ENCODE measurements around the gene PID1.

DNA sequence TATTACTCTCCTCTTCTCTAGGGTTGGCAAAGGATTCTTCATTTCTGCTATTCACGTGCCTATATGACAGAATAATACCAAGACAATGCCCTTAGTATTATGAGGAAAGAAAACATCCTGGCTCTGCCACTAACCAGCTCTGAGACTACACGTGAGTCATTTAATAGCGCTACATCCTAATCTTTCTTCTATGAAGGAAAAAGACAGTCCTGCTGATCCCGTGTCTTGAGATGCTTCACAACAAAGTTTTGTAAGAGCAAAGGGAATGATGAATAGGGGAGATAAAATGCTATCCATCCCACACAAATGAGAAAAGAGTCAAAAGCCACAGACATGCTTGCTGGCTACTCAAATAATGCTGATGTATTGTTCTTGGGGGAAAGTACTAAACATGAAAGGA lies 152.8 kb downstream of the PID1 start:
- TF ChIP-seq, protein P1, sequence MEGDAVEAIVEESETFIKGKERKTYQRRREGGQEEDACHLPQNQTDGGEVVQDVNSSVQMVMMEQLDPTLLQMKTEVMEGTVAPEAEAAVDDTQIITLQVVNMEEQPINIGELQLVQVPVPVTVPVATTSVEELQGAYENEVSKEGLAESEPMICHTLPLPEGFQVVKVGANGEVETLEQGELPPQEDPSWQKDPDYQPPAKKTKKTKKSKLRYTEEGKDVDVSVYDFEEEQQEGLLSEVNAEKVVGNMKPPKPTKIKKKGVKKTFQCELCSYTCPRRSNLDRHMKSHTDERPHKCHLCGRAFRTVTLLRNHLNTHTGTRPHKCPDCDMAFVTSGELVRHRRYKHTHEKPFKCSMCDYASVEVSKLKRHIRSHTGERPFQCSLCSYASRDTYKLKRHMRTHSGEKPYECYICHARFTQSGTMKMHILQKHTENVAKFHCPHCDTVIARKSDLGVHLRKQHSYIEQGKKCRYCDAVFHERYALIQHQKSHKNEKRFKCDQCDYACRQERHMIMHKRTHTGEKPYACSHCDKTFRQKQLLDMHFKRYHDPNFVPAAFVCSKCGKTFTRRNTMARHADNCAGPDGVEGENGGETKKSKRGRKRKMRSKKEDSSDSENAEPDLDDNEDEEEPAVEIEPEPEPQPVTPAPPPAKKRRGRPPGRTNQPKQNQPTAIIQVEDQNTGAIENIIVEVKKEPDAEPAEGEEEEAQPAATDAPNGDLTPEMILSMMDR (IDR thresholded peaks at IDR 0.05): no peak
- TF ChIP-seq RAD21 (IDR thresholded peaks at IDR 0.05; ENCODE audit: low read length) (no peak), YY1 (IDR thresholded peaks at IDR 0.05; ENCODE audit: low read depth) (no peak), SIN3A (IDR thresholded peaks at IDR 0.05; ENCODE audit: borderline replicate concordance, low read depth, low read length) (no peak), NFIC (IDR thresholded peaks at IDR 0.05; ENCODE audit: borderline replicate concordance) (no peak), FOSL2 (IDR thresholded peaks at IDR 0.05; ENCODE audit: borderline replicate concordance, low read depth) (no peak), TAF1 (IDR thresholded peaks at IDR 0.05; ENCODE audit: borderline replicate concordance, low read depth, low read length) (no peak), EP300 (IDR thresholded peaks at IDR 0.05; ENCODE audit: borderline replicate concordance in 1 of 2, low read depth in 1 of 2, low read length in 1 of 2) (no peak)
- TF ChIP-seq, protein P2, sequence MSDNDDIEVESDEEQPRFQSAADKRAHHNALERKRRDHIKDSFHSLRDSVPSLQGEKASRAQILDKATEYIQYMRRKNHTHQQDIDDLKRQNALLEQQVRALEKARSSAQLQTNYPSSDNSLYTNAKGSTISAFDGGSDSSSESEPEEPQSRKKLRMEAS (IDR thresholded peaks at IDR 0.05; ENCODE audit: low read depth): no peak
- TF ChIP-seq, protein P3, sequence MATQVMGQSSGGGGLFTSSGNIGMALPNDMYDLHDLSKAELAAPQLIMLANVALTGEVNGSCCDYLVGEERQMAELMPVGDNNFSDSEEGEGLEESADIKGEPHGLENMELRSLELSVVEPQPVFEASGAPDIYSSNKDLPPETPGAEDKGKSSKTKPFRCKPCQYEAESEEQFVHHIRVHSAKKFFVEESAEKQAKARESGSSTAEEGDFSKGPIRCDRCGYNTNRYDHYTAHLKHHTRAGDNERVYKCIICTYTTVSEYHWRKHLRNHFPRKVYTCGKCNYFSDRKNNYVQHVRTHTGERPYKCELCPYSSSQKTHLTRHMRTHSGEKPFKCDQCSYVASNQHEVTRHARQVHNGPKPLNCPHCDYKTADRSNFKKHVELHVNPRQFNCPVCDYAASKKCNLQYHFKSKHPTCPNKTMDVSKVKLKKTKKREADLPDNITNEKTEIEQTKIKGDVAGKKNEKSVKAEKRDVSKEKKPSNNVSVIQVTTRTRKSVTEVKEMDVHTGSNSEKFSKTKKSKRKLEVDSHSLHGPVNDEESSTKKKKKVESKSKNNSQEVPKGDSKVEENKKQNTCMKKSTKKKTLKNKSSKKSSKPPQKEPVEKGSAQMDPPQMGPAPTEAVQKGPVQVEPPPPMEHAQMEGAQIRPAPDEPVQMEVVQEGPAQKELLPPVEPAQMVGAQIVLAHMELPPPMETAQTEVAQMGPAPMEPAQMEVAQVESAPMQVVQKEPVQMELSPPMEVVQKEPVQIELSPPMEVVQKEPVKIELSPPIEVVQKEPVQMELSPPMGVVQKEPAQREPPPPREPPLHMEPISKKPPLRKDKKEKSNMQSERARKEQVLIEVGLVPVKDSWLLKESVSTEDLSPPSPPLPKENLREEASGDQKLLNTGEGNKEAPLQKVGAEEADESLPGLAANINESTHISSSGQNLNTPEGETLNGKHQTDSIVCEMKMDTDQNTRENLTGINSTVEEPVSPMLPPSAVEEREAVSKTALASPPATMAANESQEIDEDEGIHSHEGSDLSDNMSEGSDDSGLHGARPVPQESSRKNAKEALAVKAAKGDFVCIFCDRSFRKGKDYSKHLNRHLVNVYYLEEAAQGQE (IDR thresholded peaks at IDR 0.05; ENCODE audit: low read depth, low read length): no peak
- TF ChIP-seq, protein P4, sequence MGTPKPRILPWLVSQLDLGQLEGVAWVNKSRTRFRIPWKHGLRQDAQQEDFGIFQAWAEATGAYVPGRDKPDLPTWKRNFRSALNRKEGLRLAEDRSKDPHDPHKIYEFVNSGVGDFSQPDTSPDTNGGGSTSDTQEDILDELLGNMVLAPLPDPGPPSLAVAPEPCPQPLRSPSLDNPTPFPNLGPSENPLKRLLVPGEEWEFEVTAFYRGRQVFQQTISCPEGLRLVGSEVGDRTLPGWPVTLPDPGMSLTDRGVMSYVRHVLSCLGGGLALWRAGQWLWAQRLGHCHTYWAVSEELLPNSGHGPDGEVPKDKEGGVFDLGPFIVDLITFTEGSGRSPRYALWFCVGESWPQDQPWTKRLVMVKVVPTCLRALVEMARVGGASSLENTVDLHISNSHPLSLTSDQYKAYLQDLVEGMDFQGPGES (IDR thresholded peaks at IDR 0.05; ENCODE audit: low read depth, low read length): no peak
